HCT116 (cell line): Measurements from ENCODE around the gene NMB. TPM values are rescaled to one million over a fixed set of nuclear protein-coding genes. Genes with fewer than 3 reads are reported as not detected.

Source experiments
- ATAC-seq: fragments of 200-7000 bp; cut with Tn5 transposase; 2 replicates; pipeline ENCODE4 v1.9.1; 2020; ENCODE audit warnings: mild to moderate bottlenecking, moderate library complexity
- BruUV-seq: library from RNA; stranded (reverse); fragments of 400-500 nt; replicated peaks from 2 replicates; lab custom pipeline; 2021; lab: Mats Ljungman, UMichigan
- CTCF ChIA-PET: fragments of 300-600 bp; sonication (Branson Sonifier 250); formaldehyde crosslinking; loops from one replicate; lab custom pipeline; 2021; ENCODE audit warnings: antibody characterized with exemption; lab: Charles Lee
- POLR2A ChIA-PET: fragments of 300-600, 350-600 bp; sonication (Branson Sonifier 250); formaldehyde crosslinking; loops from one replicate; lab custom pipeline; 2021; ENCODE audit warnings: antibody characterized with exemption; lab: Charles Lee
- RAD21 ChIA-PET, 2 experiments: fragments of 300-600 bp; sonication (Branson Sonifier 250); formaldehyde crosslinking; loops; one replicate each; lab custom pipeline; 2023; ENCODE audit warnings: low total read pairs in 2 of 2; ENCODE audit not compliant: uncharacterized antibody in 2 of 2, unreplicated experiment in 2 of 2, low non-redundant PET in 1 of 2; lab: Charles Lee
- DNase-seq: peaks from one replicate; pipeline ENCODE4 v3.0.0-alpha.2; 2010; ENCODE audit warnings: low read depth, low spot score
- H2AFZ ChIP-seq: fragments of 200-600 bp; shearing (Covaris generic), sonication (generic); 2 replicates; pipeline ENCODE4 v1.6.1; 2017; ENCODE audit warnings: low read depth, mixed run types, mixed read lengths, antibody characterized with exemption, low read length; ENCODE audit not compliant: poor library complexity, severe bottlenecking
- H3K27ac ChIP-seq: 2 replicates; pipeline ENCODE4 v1.5.1; 2012; ENCODE audit warnings: low read depth, low read length
- H3K27me3 ChIP-seq: fragments of 200-600 bp; sonication (generic); 2 replicates; pipeline ENCODE4 v1.6.1; 2016; ENCODE audit warnings: mixed run types, low read length, mixed read lengths; ENCODE audit not compliant: insufficient read depth
- H3K36me3 ChIP-seq, 2 experiments: fragments of 200-500 bp in 1 of 2; fragments of 200-600 bp in 1 of 2; sonication (Bioruptor generic) in 1 of 2; sonication (generic) in 1 of 2; 2 replicates each; pipeline versions ENCODE4 v1.5.1 to v1.6.1; 2014 to 2016; ENCODE audit warnings: low read length in 2 of 2, inconsistent platforms in 1 of 2, mixed read lengths in 1 of 2, mixed run types in 1 of 2; ENCODE audit not compliant: insufficient read depth in 2 of 2, control insufficient read depth in 1 of 2
- H3K4me1 ChIP-seq, 2 experiments: fragments of 200-600 bp in 1 of 2; sonication (generic) in 1 of 2; 2 replicates each; pipeline versions ENCODE4 v1.5.1 to v1.6.1; 2012 to 2017; ENCODE audit warnings: low read length in 2 of 2, inconsistent platforms in 1 of 2, mild to moderate bottlenecking in 1 of 2, mixed read lengths in 1 of 2, mixed run types in 1 of 2, moderate library complexity in 1 of 2; ENCODE audit not compliant: insufficient read depth in 2 of 2, control insufficient read depth in 1 of 2
- H3K4me2 ChIP-seq: fragments of 200-600 bp; sonication (generic); 2 replicates; pipeline ENCODE4 v1.6.1; 2017; ENCODE audit warnings: mixed run types, low read length, mixed read lengths
- H3K4me3 ChIP-seq, 2 experiments: fragments of 200-600 bp in 1 of 2; sonication (generic) in 1 of 2; replicated peaks in 1 of 2; 2 replicates each; pipeline ENCODE4 v1.5.1; 2011 to 2016; ENCODE audit warnings: low read length in 2 of 2, control low read depth in 1 of 2, low read depth in 1 of 2, mild to moderate bottlenecking in 1 of 2, mixed read lengths in 1 of 2, mixed run types in 1 of 2
- H3K79me2 ChIP-seq: fragments of 200-600 bp; sonication (generic); 2 replicates; pipeline ENCODE4 v1.6.1; 2017; ENCODE audit warnings: mild to moderate bottlenecking, mixed run types, low read length, moderate library complexity, mixed read lengths; ENCODE audit not compliant: insufficient read depth
- H3K9ac ChIP-seq: fragments of 200-600 bp; sonication (generic); 2 replicates; pipeline ENCODE4 v1.6.1; 2016; ENCODE audit warnings: low read length, mixed read lengths
- H3K9me2 ChIP-seq: fragments of 200-600 bp; sonication (generic), shearing (Covaris generic); 2 replicates; pipeline ENCODE4 v1.6.1; 2017; ENCODE audit warnings: mixed run types, mild to moderate bottlenecking, moderate library complexity; ENCODE audit not compliant: insufficient read depth
- H3K9me3 ChIP-seq, 2 experiments: fragments of 200-500 bp in 1 of 2; fragments of 200-600 bp in 1 of 2; sonication (Bioruptor generic) in 1 of 2; sonication (generic) in 1 of 2; 2 replicates each; pipeline ENCODE4 v1.6.1; 2014 to 2017; ENCODE audit warnings: low read length in 2 of 2, mixed read lengths in 2 of 2, inconsistent platforms in 1 of 2, low read depth in 1 of 2, mild to moderate bottlenecking in 1 of 2, mixed run types in 1 of 2, moderate library complexity in 1 of 2; ENCODE audit not compliant: control insufficient read depth in 1 of 2, insufficient read depth in 1 of 2
- H4K20me1 ChIP-seq: fragments of 200-600 bp; sonication (generic), shearing (Covaris generic); 2 replicates; pipeline ENCODE4 v1.6.1; 2017; ENCODE audit warnings: mixed run types, mild to moderate bottlenecking, moderate library complexity; ENCODE audit not compliant: insufficient read depth
- CEBPB ChIP-seq: IDR thresholded peaks from 2 replicates; pipeline ENCODE4 v1.6.1; 2012; ENCODE audit warnings: low read depth
- CTCF ChIP-seq, 3 experiments: fragments of 200-600 bp in 1 of 3; sonication (generic) in 1 of 3; IDR thresholded peaks in 2 of 3; conservative IDR thresholded peaks in 1 of 3; 2 replicates each; pipeline ENCODE4 v1.5.1; 2012 to 2017; ENCODE audit warnings: low read depth in 2 of 3, low read length in 2 of 3, antibody characterized with exemption in 1 of 3, borderline replicate concordance in 1 of 3, control low read depth in 1 of 3, mild to moderate bottlenecking in 1 of 3, mixed read lengths in 1 of 3, mixed run types in 1 of 3, moderate library complexity in 1 of 3; ENCODE audit not compliant: insufficient read depth in 1 of 3
- EGR1 ChIP-seq: IDR thresholded peaks from 2 replicates; pipeline ENCODE4 v1.6.1; 2012; ENCODE audit warnings: low read depth
- ELF1 ChIP-seq: IDR thresholded peaks from 2 replicates; pipeline ENCODE4 v1.6.1; 2012; ENCODE audit warnings: low read depth, borderline replicate concordance
- EZH2phosphoT487 ChIP-seq: fragments of 200-600 bp; IDR thresholded peaks from 2 replicates; pipeline ENCODE4 v1.6.1; 2018; ENCODE audit warnings: antibody characterized with exemption, borderline replicate concordance
- JUND ChIP-seq: IDR thresholded peaks from 2 replicates; pipeline ENCODE4 v1.6.1; 2012
- MAX ChIP-seq: IDR thresholded peaks from 2 replicates; pipeline ENCODE4 v1.6.1; 2012
- SIN3A ChIP-seq: IDR thresholded peaks from 2 replicates; pipeline ENCODE4 v1.6.1; 2012; ENCODE audit warnings: low read depth
- SP1 ChIP-seq: IDR thresholded peaks from 2 replicates; pipeline ENCODE4 v1.6.1; 2012; ENCODE audit warnings: low read depth
- SRF ChIP-seq: IDR thresholded peaks from 2 replicates; pipeline ENCODE4 v1.6.1; 2012; ENCODE audit warnings: low read depth
- TCF7L2 ChIP-seq: IDR thresholded peaks from 2 replicates; pipeline ENCODE4 v1.7.0; 2011; ENCODE audit warnings: borderline replicate concordance, inconsistent platforms; ENCODE audit not compliant: insufficient read depth, insufficient read length; ENCODE audit errors: extremely low read depth
- ZBTB33 ChIP-seq: IDR thresholded peaks from 2 replicates; pipeline ENCODE4 v1.6.1; 2011; ENCODE audit warnings: mild to moderate bottlenecking, low read length, moderate library complexity; ENCODE audit not compliant: insufficient replicate concordance; ENCODE audit errors: extremely low read depth
- intact Hi-C: fragments of 100-400 bp; cut with micrococcal nuclease; formaldehyde crosslinking; loops from 2 replicates; pipeline ENCODE4 v1.10.0; 2022
- total RNA-seq: library from RNA; stranded (reverse); gene quantifications from one replicate; pipeline ENCODE4 v1.2.1, GENCODE V29; 2021; ENCODE audit not compliant: unreplicated experiment

The NMB gene
- total RNA-seq, 1 experiment from 2014 or later: 9.8 TPM

- Histone ChIP-seq H3K4me2 (no peak overlapping the region), H3K27me3 (no peaks in the 10 kb centered on the region), H3K9me3 (no peaks in the 10 kb centered on the region), H2AFZ (no peak overlapping the region), H3K4me1 (no peaks in the 10 kb centered on the region; a peak in 1 of 4 replicates), H3K36me3 (peaks cover 4 to 35% of the 10 kb centered on the region in 2 experiments; a peak in 3 of 4 replicates), H3K4me3 (no peak overlapping the region), H3K9me2 (no peaks in the 10 kb centered on the region), H3K79me2 (0 out of 2 replicates have a peak, but pooled peaks cover 3% of the 10 kb centered on the region), H3K27ac (no peak overlapping the region), H4K20me1 (no peaks in the 10 kb centered on the region), H3K9ac (no peak overlapping the region)
- TF ChIP-seq ZBTB33 (no peak), ELF1 (no peak), CEBPB (no peak), EGR1 (no peak), SIN3A (no peak), JUND (no peak), CTCF (IDR thresholded peaks at IDR 0.05 in 2 of 3, conservative IDR thresholded peaks at IDR 0.05 in 1 of 3; ENCODE audit: borderline replicate concordance in 1 of 3, insufficient read depth in 1 of 3, low read depth in 2 of 3, low read length in 2 of 3) (no peak), SRF (no peak), TCF7L2 (no peak), SP1 (no peak), EZH2phosphoT487 (no peak), MAX (no peak)
- CTCF ChIA-PET: interaction anchor here (0.5 kb wide), 1 partner anchor 38 kb away, joined by 4 read pairs; no protein-coding TSS in a partner anchor
- BruUV-seq: no TSS peak
- no peak for DNase-seq
- POLR2A ChIA-PET: interaction anchor here (0.9 kb wide), 1 partner anchor 22 kb away, joined by 4 read pairs; no protein-coding TSS in a partner anchor
- RAD21 ChIA-PET: no interaction called here
- ATAC-seq: no peak
- intact Hi-C loops: no loop called here
Observed at GRCh38 chr15:84608707-84609284, 49.2 kb downstream of the NMB start.
